OCI-LY1 (cell line): Measurements from ENCODE around the gene GALNT18.

Experiments used
- CTCF ChIP-seq: fragments of 200-600 bp; sonication (generic), shearing (Covaris generic); IDR thresholded peaks from 2 replicates; pipeline ENCODE4 v1.5.1; 2017; ENCODE audit warnings: mild to moderate bottlenecking, antibody characterized with exemption, low read length, moderate library complexity, mixed read lengths
- EZH2 ChIP-seq: fragments of 200-600 bp; sonication (generic), shearing (Covaris generic); IDR thresholded peaks from 2 replicates; pipeline ENCODE4 v1.8.0; 2017; ENCODE audit warnings: borderline replicate concordance, mixed run types, mild to moderate bottlenecking, antibody characterized with exemption, low read length, moderate library complexity, mixed read lengths

GRCh38 chr11:11661326-11662040 lies 39.7 kb upstream of the GALNT18 start:
- TF ChIP-seq CTCF, result no peak
- no peak for TF ChIP-seq EZH2
